Common myeloid progenitor, CD34-positive (primary cell): Measurements from ENCODE around the gene NPFFR1.

Experiments used
- CTCF ChIA-PET: fragments of 350-600 bp; sonication (Branson Sonifier 250); formaldehyde crosslinking; loops from one replicate; lab custom pipeline; 2021; ENCODE audit warnings: antibody characterized with exemption; lab: Charles Lee
- POLR2A ChIA-PET: fragments of 350-600 bp; sonication (Branson Sonifier 250); formaldehyde crosslinking; loops from one replicate; lab custom pipeline; 2021; ENCODE audit warnings: antibody characterized with exemption; lab: Charles Lee
- DNase-seq, 3 donors: peaks; one replicate each; pipeline versions ENCODE4 v3.0.0 to v3.0.0-alpha.2; 2013
- H3K27ac ChIP-seq, 2 experiments: 1 replicate in 1 of 2; 2 replicates in 1 of 2; pipeline ENCODE4 v1.7.0; 2013; ENCODE audit warnings: inconsistent platforms in 2 of 2, low read length in 2 of 2, mild to moderate bottlenecking in 2 of 2, low read depth in 1 of 2, moderate library complexity in 1 of 2; ENCODE audit not compliant: severe bottlenecking in 2 of 2, insufficient read depth in 1 of 2, poor library complexity in 1 of 2
- H3K27me3 ChIP-seq, 5 experiments: replicated peaks in 2 of 5; 1 replicate in 3 of 5; 2 replicates in 2 of 5; pipeline versions ENCODE4 v1.6.1 to v1.7.0; 2013; ENCODE audit warnings: low read length in 4 of 5, mild to moderate bottlenecking in 2 of 5, moderate library complexity in 2 of 5, inconsistent platforms in 1 of 5; ENCODE audit not compliant: insufficient read depth in 5 of 5, control insufficient read depth in 4 of 5
- H3K36me3 ChIP-seq, 4 experiments: 1 replicate in 2 of 4; 2 replicates in 2 of 4; pipeline versions ENCODE4 v1.6.1 to v1.7.0; 2013; ENCODE audit warnings: low read length in 3 of 4, control low read depth in 1 of 4, mild to moderate bottlenecking in 1 of 4; ENCODE audit not compliant: control insufficient read depth in 4 of 4, insufficient read depth in 4 of 4
- H3K4me1 ChIP-seq, 4 experiments: 1 replicate in 3 of 4; 2 replicates in 1 of 4; pipeline versions ENCODE4 v1.6.1 to v1.7.1; 2013; ENCODE audit warnings: low read length in 3 of 4, mild to moderate bottlenecking in 3 of 4, control low read depth in 1 of 4, inconsistent platforms in 1 of 4, moderate library complexity in 1 of 4; ENCODE audit not compliant: control insufficient read depth in 4 of 4, insufficient read depth in 4 of 4; ENCODE audit errors: control extremely low read depth in 1 of 4
- H3K4me3 ChIP-seq, 7 experiments: 1 replicate in 4 of 7; 2 replicates in 3 of 7; pipeline versions ENCODE4 v1.5.1 to v1.7.0; 2013; ENCODE audit warnings: mild to moderate bottlenecking in 7 of 7, low read length in 6 of 7, moderate library complexity in 6 of 7, inconsistent platforms in 2 of 7, low read depth in 2 of 7, control low read depth in 1 of 7; ENCODE audit not compliant: insufficient read depth in 4 of 7, control insufficient read depth in 1 of 7; ENCODE audit errors: extremely low read depth in 1 of 7
- H3K9me3 ChIP-seq, 5 experiments: 1 replicate in 4 of 5; 2 replicates in 1 of 5; pipeline versions ENCODE4 v1.6.1 to v1.7.1; 2013; ENCODE audit warnings: low read length in 4 of 5, mild to moderate bottlenecking in 2 of 5, inconsistent platforms in 1 of 5, low read depth in 1 of 5, moderate library complexity in 1 of 5; ENCODE audit not compliant: control insufficient read depth in 4 of 5, insufficient read depth in 2 of 5; ENCODE audit errors: control extremely low read depth in 1 of 5
- WGBS: methylation state at CpG from one replicate; pipeline ENCODE4 v1.1.5; 2013; ENCODE audit not compliant: insufficient coverage; 5-methylcytosine and 5-hydroxymethylcytosine counted together

Gene NPFFR1

GRCh38 chr10:70306886-70307520 is 23.2 kb upstream of the NPFFR1 start:
- no peak for DNase-seq
- Histone ChIP-seq H3K27ac (no peak overlapping the region), H3K36me3 (no peaks in the 10 kb centered on the region), H3K4me3 (no peak overlapping the region), H3K4me1 (peaks cover 5 to 31% (median 9%) of the 10 kb centered on the region in 4 experiments), H3K27me3 (peaks cover 0 to 10% (median 0%) of the 10 kb centered on the region in 5 experiments), H3K9me3 (no peaks in the 10 kb centered on the region)
- 100% methylated on average over 2 of the region's 5 CpGs for WGBS
- ChIA-PET POLR2A (no interaction called here), CTCF (interaction anchor here (0.9 to 1.2 kb wide), 2 partner anchors 12 to 17 kb away, joined by 3 read pairs; no protein-coding TSS in a partner anchor)

- H3K9me3 ChIP-seq, result no peaks in the 10 kb centered on the region
- POLR2A ChIA-PET, result no interaction called here
- peaks cover 0 to 6% (median 0%) of the 10 kb centered on the region in 5 experiments for H3K27me3 ChIP-seq
- H3K4me3 ChIP-seq, result no peak overlapping the region
- no peaks in the 10 kb centered on the region for H3K36me3 ChIP-seq
- CTCF ChIA-PET, result interaction anchor here (0.7 kb wide), 1 partner anchor 18 kb away, joined by 3 read pairs; no protein-coding TSS in a partner anchor
- H3K4me1 ChIP-seq, result peaks cover 5 to 39% (median 10%) of the 10 kb centered on the region in 4 experiments
- no peak overlapping the region for H3K27ac ChIP-seq
- WGBS, result 42% methylated on average over 4 of the region's 4 CpGs
- peak in 2 of 3 donors; percentile 54 to 55 for DNase-seq
These were observed 22.4 kb upstream of the NPFFR1 start for GRCh38 chr10:70306181-70306705.

- no peak for DNase-seq
- ChIA-PET POLR2A (no interaction called here), CTCF (interaction anchor here (2.4 kb wide), 1 partner anchor 31 kb away, joined by 7 read pairs; no protein-coding TSS in a partner anchor)
- Histone ChIP-seq H3K9me3 (no peaks in the 10 kb centered on the region), H3K27ac (no peak overlapping the region), H3K4me3 (no peak overlapping the region), H3K4me1 (peaks cover 5 to 37% (median 10%) of the 10 kb centered on the region in 4 experiments), H3K36me3 (peaks cover 0 to 4% (median 2%) of the 10 kb centered on the region in 4 experiments), H3K27me3 (peaks cover 0 to 4% (median 0%) of the 10 kb centered on the region in 5 experiments)
- no CpG with 5 or more reads among the region's 2 CpGs for WGBS
These were observed 19.9 kb upstream of the NPFFR1 start for GRCh38 chr10:70303730-70304129.

GRCh38 chr10:70302292-70302691 is 18.5 kb upstream of the NPFFR1 start:
- Histone ChIP-seq H3K4me3 (peak overlapping the region in 1 of 7 experiments; percentile 11), H3K4me1 (peaks cover 5 to 23% (median 10%) of the 10 kb centered on the region in 4 experiments), H3K9me3 (no peaks in the 10 kb centered on the region), H3K27me3 (peaks cover 0 to under 1% (median 0%) of the 10 kb centered on the region in 5 experiments), H3K27ac (no peak overlapping the region), H3K36me3 (peaks cover 0 to 4% (median 2%) of the 10 kb centered on the region in 4 experiments)
- DNase-seq, result peak; percentile 66 to 83 (median 79)
- POLR2A ChIA-PET, result no interaction called here
- CTCF ChIA-PET, result interaction anchor here (0.6 to 2.4 kb wide), 6 partner anchors 12 to 431 kb away, joined by 3 to 7 read pairs (median 4); no protein-coding TSS in a partner anchor
- WGBS, result 38% methylated on average over 3 of the region's 3 CpGs

GRCh38 chr10:70300908-70301597 is 17.2 kb upstream of the NPFFR1 start:
- ChIA-PET CTCF (interaction anchor here (1.5 to 1.7 kb wide), 2 partner anchors 13 to 28 kb away, joined by 3 to 5 read pairs; no protein-coding TSS in a partner anchor), POLR2A (no interaction called here)
- DNase-seq, result no peak
- H3K27me3 ChIP-seq, result no peaks in the 10 kb centered on the region
- 99% methylated on average over 10 of the region's 19 CpGs for WGBS
- no peak overlapping the region for H3K4me3 ChIP-seq
- peaks cover 0 to 4% (median 2%) of the 10 kb centered on the region in 4 experiments for H3K36me3 ChIP-seq
- no peak overlapping the region for H3K27ac ChIP-seq
- H3K4me1 ChIP-seq, result peaks cover 5 to 30% (median 19%) of the 10 kb centered on the region in 4 experiments
- H3K9me3 ChIP-seq, result no peaks in the 10 kb centered on the region

GRCh38 chr10:70300461-70300860 is 16.7 kb upstream of the NPFFR1 start:
- Histone ChIP-seq H3K27ac (no peak overlapping the region), H3K9me3 (no peaks in the 10 kb centered on the region), H3K36me3 (peaks cover 0 to 4% (median 2%) of the 10 kb centered on the region in 4 experiments), H3K27me3 (no peaks in the 10 kb centered on the region), H3K4me3 (no peak overlapping the region), H3K4me1 (peaks cover 5 to 31% (median 23%) of the 10 kb centered on the region in 4 experiments)
- ChIA-PET POLR2A (no interaction called here), CTCF (interaction anchor here (1.1 to 1.5 kb wide), 2 partner anchors 28 to 154 kb away, joined by 3 to 5 read pairs; partner anchors contain the start of gene TYSND1)
- WGBS, result 99% methylated on average over 5 of the region's 6 CpGs
- no peak for DNase-seq
